Ammon's horn (tissue), 1 donor: ENCODE results near the gene ZNF277.

Experiments
- DNase-seq: peaks from one replicate; pipeline ENCODE4 v3.0.0-alpha.2; 2016; ENCODE audit warnings: low spot score

The ZNF277 gene, protein sequence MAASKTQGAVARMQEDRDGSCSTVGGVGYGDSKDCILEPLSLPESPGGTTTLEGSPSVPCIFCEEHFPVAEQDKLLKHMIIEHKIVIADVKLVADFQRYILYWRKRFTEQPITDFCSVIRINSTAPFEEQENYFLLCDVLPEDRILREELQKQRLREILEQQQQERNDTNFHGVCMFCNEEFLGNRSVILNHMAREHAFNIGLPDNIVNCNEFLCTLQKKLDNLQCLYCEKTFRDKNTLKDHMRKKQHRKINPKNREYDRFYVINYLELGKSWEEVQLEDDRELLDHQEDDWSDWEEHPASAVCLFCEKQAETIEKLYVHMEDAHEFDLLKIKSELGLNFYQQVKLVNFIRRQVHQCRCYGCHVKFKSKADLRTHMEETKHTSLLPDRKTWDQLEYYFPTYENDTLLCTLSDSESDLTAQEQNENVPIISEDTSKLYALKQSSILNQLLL

GRCh38 chr7:112206238-112206990 lies at the start of gene ZNF277, which contains the start of gene DOCK4:
ZNF277 (plus strand) TSS chr7:112206695; CDS start chr7:112206717, 22 bp downstream.
DOCK4 (minus strand) TSS chr7:112206399; CDS start chr7:112206138, 261 bp downstream.
- DNase-seq, result peak; percentile 99

DNA sequence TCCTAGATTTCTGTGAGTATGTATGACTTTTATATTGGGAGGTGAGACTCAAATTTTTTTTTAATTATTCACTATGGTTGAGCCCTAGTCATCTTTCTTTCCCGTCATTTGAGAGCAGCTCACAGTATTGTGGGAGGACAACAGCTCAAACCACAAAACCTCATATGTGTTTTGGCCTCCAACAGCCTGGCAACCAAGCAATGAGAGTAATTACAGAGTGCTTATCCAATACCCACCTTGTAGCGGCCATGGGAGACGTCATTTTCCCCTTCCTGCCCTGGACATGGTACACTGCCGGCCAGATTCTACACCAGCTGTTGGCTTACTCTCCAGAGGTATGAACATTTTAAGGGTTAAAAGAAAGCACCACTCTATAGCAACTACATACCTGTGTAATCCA lies 49.4 kb upstream of the ZNF277 start:
- no peak for DNase-seq

DNA sequence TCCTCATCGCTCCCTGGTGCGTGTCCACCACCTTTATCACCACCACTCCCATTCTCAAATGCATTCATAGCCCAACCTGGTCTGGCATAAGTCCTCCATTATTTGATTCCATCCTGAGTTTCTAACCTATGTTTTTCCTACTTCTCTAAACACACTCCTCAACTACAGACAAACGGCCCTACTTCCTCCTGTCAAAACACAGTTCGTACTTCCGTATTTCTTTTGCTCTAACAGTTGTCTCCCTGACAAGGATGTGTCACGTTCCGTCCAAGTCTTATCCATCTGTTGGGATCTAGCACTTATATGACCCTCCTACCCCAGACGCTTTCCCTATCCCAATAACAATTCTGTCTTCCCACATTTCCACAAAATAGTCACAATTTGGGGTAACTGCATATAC lies 47.1 kb upstream of the ZNF277 start:
- peak; percentile 28 for DNase-seq

- DNase-seq, result no peak
Measured at GRCh38 chr7:112160130-112160770, 46.2 kb upstream of the ZNF277 start.

DNA sequence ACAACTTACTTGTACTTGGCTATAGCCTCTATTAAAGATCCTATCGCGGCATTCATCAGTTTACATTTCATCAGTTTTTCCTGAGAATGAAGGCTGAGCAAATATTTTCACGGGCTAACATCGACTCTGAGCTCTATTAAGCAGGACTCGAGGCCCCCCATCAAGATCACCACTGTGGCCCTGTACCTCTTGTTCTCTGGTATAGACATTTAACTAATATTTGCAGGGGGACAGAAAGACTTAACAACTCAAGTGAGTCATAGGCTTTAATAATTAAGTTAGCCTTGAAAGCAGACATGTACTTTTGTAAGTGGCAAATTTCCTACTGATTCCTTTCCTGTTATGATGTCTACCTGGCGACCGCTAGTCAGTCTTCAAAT lies 45.7 kb upstream of the ZNF277 start:
- DNase-seq, result no peak

DNA sequence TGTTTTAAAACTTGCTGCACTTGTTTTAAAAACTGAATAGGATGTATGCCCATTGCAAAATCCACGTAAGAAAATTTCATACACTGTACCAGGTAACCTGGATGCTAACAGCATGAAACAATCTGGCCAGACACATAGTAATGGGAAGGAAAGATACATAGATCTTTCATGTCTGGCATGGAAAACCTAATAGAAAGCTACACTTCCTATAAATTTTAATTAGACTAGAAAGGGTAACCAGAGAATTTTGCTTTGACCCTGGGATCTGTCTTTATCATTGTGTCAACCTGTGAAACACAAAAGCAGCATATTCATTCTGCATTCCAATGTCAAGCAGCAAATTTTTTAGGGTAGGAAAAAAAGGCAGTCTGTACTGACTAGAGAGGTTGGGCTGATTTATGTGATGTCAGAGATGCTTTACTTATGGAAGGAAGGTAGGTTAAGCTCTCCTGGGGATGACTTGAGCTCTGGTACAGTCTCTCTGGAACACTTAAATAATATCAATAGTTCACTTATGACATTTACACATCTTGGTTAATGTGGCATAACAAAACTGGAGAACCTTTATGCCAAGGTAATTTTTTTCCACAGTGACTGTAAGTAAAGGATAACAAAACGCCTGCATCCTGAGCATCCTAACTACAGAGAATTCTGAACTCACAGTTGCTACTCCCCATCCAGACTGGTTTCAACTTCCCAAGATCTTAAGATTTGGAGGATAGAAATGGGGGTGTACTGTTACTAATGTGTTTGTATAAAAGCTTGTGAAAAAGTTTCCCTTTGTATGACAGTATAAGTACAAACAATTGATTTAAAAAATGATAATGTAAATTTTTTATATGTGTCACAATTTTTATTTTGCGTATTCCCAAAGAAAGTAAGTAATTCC lies 45.0 kb upstream of the ZNF277 start:
- DNase-seq, result no peak

GRCh38 chr7:112162142-112162766 lies 44.2 kb upstream of the ZNF277 start:
- DNase-seq, result peak; percentile 93

GRCh38 chr7:112162784-112163506 lies 43.5 kb upstream of the ZNF277 start:
- no peak for DNase-seq

DNA sequence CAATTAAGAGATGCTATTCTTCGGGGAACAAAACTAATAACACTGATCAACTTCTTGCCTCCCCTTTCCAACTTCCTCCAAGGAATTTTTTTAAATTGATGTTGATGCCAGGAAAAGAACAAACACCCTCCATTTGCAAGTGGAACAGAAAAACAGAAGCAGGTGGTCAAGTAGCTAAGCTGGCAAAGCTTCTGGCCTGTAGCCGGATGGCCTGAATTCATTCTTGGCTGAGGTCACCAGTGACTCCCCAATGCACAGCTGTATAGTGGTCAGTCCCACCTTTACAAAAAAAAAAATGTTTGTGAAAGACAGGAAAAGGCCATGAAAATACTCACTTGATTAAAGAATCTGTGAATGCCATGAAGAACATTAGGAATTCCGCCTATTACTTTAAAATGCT lies 39.3 kb upstream of the ZNF277 start:
- peak; percentile 57 for DNase-seq

GRCh38 chr7:112168915-112169314 lies 37.6 kb upstream of the ZNF277 start:
- no peak for DNase-seq

DNA sequence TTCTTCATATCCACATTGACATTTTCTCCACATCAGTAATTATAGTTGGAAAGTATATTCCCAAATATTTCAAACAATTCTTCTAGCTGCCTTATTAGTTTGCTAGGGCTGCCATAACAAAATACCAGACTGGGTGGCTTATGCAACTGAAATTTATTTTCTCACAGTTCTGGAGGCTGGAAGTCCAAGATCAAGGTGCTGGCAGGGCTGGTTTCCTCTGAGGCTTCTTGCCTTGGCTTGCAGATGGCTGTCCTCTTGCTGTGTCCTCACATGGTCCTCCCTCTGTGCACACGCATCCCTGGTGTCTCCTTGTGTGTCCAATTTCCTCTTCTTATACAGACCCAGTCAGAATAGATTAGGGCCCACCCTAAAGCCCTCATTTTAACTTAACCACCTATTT lies 34.8 kb upstream of the ZNF277 start:
- DNase-seq, result no peak

DNA sequence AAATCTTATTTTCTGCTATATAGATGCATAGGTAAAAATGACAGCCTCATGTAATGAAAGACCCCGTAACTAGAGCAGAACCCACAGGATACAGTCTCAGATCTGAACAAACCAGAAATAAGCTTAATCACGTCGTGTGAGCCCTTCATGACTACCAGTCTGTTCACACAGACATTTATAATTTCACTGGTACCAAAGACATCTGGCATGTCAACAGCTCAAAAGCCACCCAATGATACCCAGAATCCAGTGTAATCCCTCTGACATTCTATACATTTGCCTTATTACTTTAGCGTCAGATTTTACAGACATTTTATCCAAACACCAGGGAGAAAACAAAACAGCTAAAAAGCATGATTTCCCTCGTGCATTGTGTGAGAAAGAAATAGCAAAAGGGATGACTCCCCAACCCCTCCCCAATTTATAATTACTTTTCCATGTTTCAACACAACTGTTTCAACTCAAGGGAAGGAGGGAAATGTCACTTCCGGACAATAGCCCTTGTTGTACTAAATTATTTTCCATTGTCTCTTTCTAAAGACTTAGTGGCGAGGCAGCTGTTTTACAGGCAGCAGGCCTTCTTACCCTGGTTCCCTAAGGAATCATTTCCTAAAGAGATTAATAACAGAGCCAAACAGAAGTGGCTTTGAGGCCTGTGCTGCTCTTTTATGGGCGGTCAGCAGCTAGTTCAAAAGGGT lies 33.5 kb upstream of the ZNF277 start:
- no peak for DNase-seq

- no peak for DNase-seq
Measured at GRCh38 chr7:112173568-112173905, 33.0 kb upstream of the ZNF277 start.

- no peak for DNase-seq
Measured at GRCh38 chr7:112174192-112174591, 32.3 kb upstream of the ZNF277 start.

GRCh38 chr7:112176241-112176640 lies 30.3 kb upstream of the ZNF277 start:
- DNase-seq, result no peak

- DNase-seq, result no peak
Measured at GRCh38 chr7:112176693-112177415, 29.6 kb upstream of the ZNF277 start.

DNA sequence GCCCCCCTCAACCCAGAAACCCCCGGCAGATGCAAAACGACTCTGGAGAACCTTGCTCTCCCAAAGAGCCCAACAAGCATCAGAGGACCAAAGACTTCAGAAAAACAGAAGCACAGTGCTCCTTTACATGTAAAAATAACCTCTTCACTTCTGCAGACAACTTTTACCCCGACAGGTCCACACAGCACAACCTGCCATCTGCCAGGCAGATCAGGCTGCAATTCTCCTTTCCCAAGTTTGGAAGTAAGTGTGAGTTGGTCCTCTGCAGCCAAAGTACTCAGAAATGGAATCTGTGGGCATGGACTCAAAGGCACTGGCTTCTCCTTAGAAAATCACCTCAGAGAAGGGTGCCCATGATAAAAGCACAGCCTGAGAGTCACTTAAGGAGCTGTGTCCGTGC lies 26.3 kb upstream of the ZNF277 start:
- DNase-seq, result no peak

GRCh38 chr7:112182749-112183148 lies 23.7 kb upstream of the ZNF277 start:
- peak; percentile 92 for DNase-seq

DNA sequence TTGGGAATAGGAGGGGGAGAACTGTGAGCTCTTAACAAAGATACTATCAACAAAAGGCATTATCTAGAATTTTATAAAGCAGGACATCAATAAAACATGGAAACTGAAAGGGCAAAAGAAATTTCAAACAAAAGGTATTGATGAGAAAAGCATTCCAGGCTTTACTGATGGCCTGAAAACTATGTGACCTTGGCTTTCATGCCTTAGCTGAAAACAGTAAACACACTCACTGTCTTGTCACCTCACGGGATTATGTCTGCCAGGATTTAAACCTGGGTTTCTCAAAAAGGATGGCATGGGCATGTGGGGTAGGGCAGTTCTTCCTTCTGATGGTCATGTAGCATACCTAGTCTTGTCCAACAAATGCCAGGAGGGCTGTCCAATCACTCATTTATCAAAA lies 23.2 kb upstream of the ZNF277 start:
- no peak for DNase-seq
